CD4-positive, alpha-beta T cell treated with Interleukin-4 for 1 hour (primary cell): ENCODE results near the gene TLNRD1.

ENCODE experiments used
- DNase-seq, 2 donors: peaks; one replicate each; pipeline ENCODE4 v3.0.0-alpha.2; 2020 to 2022

Gene TLNRD1

GRCh38 chr15:81029414-81030300 lies 28.9 kb downstream of the TLNRD1 start:
- no peak for DNase-seq

GRCh38 chr15:81030301-81030750 lies 29.6 kb downstream of the TLNRD1 start:
- DNase-seq = no peak

- no peak for DNase-seq
These were observed 30.5 kb downstream of the TLNRD1 start for GRCh38 chr15:81031203-81031602.

GRCh38 chr15:81032355-81032754 lies 31.6 kb downstream of the TLNRD1 start:
- no peak for DNase-seq

GRCh38 chr15:81032818-81033217 lies 32.1 kb downstream of the TLNRD1 start:
- no peak for DNase-seq

- DNase-seq = no peak
These were observed 32.8 kb downstream of the TLNRD1 start for GRCh38 chr15:81033508-81033907.

GRCh38 chr15:81037952-81038743 lies 37.4 kb downstream of the TLNRD1 start:
- DNase-seq = no peak

- DNase-seq = no peak
These were observed 38.4 kb downstream of the TLNRD1 start for GRCh38 chr15:81038975-81039607.

- DNase-seq = no peak
These were observed 40.0 kb downstream of the TLNRD1 start for GRCh38 chr15:81040757-81041156.

GRCh38 chr15:81043281-81043934 lies 42.7 kb downstream of the TLNRD1 start:
- no peak for DNase-seq

- no peak for DNase-seq
These were observed 43.3 kb downstream of the TLNRD1 start for GRCh38 chr15:81043935-81044575.

- DNase-seq = no peak
These were observed 45.6 kb downstream of the TLNRD1 start for GRCh38 chr15:81046290-81046689.

- DNase-seq = no peak
These were observed 47.2 kb downstream of the TLNRD1 start for GRCh38 chr15:81047928-81048327.

GRCh38 chr15:81049835-81050234 lies 49.1 kb downstream of the TLNRD1 start:
- no peak for DNase-seq

- DNase-seq = no peak
These were observed 49.5 kb downstream of the TLNRD1 start for GRCh38 chr15:81050259-81050658.

GRCh38 chr15:81050805-81051204 lies 50.1 kb downstream of the TLNRD1 start:
- DNase-seq = no peak

GRCh38 chr15:81052046-81052445 lies 51.3 kb downstream of the TLNRD1 start:
- DNase-seq = no peak

- no peak for DNase-seq
These were observed 52.9 kb downstream of the TLNRD1 start for GRCh38 chr15:81053621-81054020.

GRCh38 chr15:81054236-81054635 lies 53.5 kb downstream of the TLNRD1 start:
- DNase-seq = no peak
